NAMALWA (cell line): ENCODE measurements around the gene ADGRV1.
"Not testable (repeated sequence)": the region's sequence is repeated elsewhere in the genome, so short reads cannot be mapped to it uniquely, and the experiment has no call there.

Experiments used
- DNase-seq: peaks from one replicate; pipeline ENCODE4 v3.0.0-alpha.2; 2015; ENCODE audit warnings: low spot score

ADGRV1 gene

GRCh38 chr5:90915393-90915792, 356.8 kb downstream of the ADGRV1 start:
- no peak for DNase-seq

- no peak for DNase-seq
Measured at GRCh38 chr5:90916947-90917800, 358.6 kb downstream of the ADGRV1 start.

- no peak for DNase-seq
Measured at GRCh38 chr5:90917928-90918668, 359.5 kb downstream of the ADGRV1 start.

- DNase-seq, result no peak
Measured at GRCh38 chr5:90921418-90921973, 362.9 kb downstream of the ADGRV1 start.

GRCh38 chr5:90924222-90924621, 365.6 kb downstream of the ADGRV1 start:
- not testable (repeated sequence) for DNase-seq

- DNase-seq, result not testable (repeated sequence)
Measured at GRCh38 chr5:90929013-90929839, 370.6 kb downstream of the ADGRV1 start.

GRCh38 chr5:90930062-90930461, 371.5 kb downstream of the ADGRV1 start:
- DNase-seq, result no peak

- DNase-seq, result no peak
Measured at GRCh38 chr5:90930756-90931431, 372.3 kb downstream of the ADGRV1 start.

- peak; percentile 64 for DNase-seq
Measured at GRCh38 chr5:90932052-90932699, 373.6 kb downstream of the ADGRV1 start.

- no peak for DNase-seq
Measured at GRCh38 chr5:90933298-90933697, 374.7 kb downstream of the ADGRV1 start.

- DNase-seq, result no peak
Measured at GRCh38 chr5:90934091-90934719, 375.6 kb downstream of the ADGRV1 start.

- no peak for DNase-seq
Measured at GRCh38 chr5:90934738-90935137, 376.1 kb downstream of the ADGRV1 start.

- DNase-seq, result no peak
Measured at GRCh38 chr5:90939211-90939610, 380.6 kb downstream of the ADGRV1 start.

GRCh38 chr5:90940227-90940995, 381.8 kb downstream of the ADGRV1 start:
- DNase-seq, result peak; percentile 13

- DNase-seq, result no peak
Measured at GRCh38 chr5:90941002-90941720, 382.6 kb downstream of the ADGRV1 start.

GRCh38 chr5:90944116-90944515, 385.5 kb downstream of the ADGRV1 start:
- DNase-seq, result no peak

GRCh38 chr5:90947667-90948066, 389.1 kb downstream of the ADGRV1 start:
- DNase-seq, result no peak

GRCh38 chr5:90948969-90949368, 390.4 kb downstream of the ADGRV1 start:
- DNase-seq, result no peak
